ENCODE results near the gene RCOR1.

RCOR1 gene

GRCh38 chr14:102751088-102751487, 158.6 kb downstream of the RCOR1 start:
- TF ChIP-seq CTCF (conservative IDR thresholded peaks at IDR 0.05; ENCODE audit: control insufficient read depth, insufficient read depth, low read depth, low read length) = no peak
- DNase-seq (ENCODE audit: low read depth) = no peak
- H3K4me3 ChIP-seq (ENCODE audit: control insufficient read depth, low read depth, low read length) = no peak overlapping the region

GRCh38 chr14:102752239-102752847, 159.9 kb downstream of the RCOR1 start:
- no peak for DNase-seq (ENCODE audit: low read depth)
- no peak overlapping the region for H3K4me3 ChIP-seq (ENCODE audit: control insufficient read depth, low read depth, low read length)
- TF ChIP-seq CTCF (conservative IDR thresholded peaks at IDR 0.05; ENCODE audit: control insufficient read depth, insufficient read depth, low read depth, low read length) = no peak

GRCh38 chr14:102754370-102755262, 162.2 kb downstream of the RCOR1 start:
- no peak for DNase-seq (ENCODE audit: low read depth)
- TF ChIP-seq CTCF (conservative IDR thresholded peaks at IDR 0.05; ENCODE audit: control insufficient read depth, insufficient read depth, low read depth, low read length) = no peak
- no peak overlapping the region for H3K4me3 ChIP-seq (ENCODE audit: control insufficient read depth, low read depth, low read length)

- no peak overlapping the region for H3K4me3 ChIP-seq (ENCODE audit: control insufficient read depth, low read depth, low read length)
- DNase-seq (ENCODE audit: low read depth) = no peak
- TF ChIP-seq CTCF (conservative IDR thresholded peaks at IDR 0.05; ENCODE audit: control insufficient read depth, insufficient read depth, low read depth, low read length) = no peak
These were observed 165.2 kb downstream of the RCOR1 start for GRCh38 chr14:102757646-102758045.

GRCh38 chr14:102758087-102758486, 165.6 kb downstream of the RCOR1 start:
- H3K4me3 ChIP-seq (ENCODE audit: control insufficient read depth, low read depth, low read length) = no peak overlapping the region
- TF ChIP-seq CTCF (conservative IDR thresholded peaks at IDR 0.05; ENCODE audit: control insufficient read depth, insufficient read depth, low read depth, low read length) = no peak
- DNase-seq (ENCODE audit: low read depth) = no peak

- TF ChIP-seq CTCF (conservative IDR thresholded peaks at IDR 0.05; ENCODE audit: control insufficient read depth, insufficient read depth, low read depth, low read length) = no peak
- DNase-seq (ENCODE audit: low read depth) = no peak
- H3K4me3 ChIP-seq (ENCODE audit: control insufficient read depth, low read depth, low read length) = no peak overlapping the region
These were observed 167.2 kb downstream of the RCOR1 start for GRCh38 chr14:102759456-102760187.
